GM12878 (cell line): ENCODE results near the gene PKP3. TPM values are rescaled to one million over a fixed set of nuclear protein-coding genes. Genes with fewer than 3 reads are reported as not detected.
A peak's percentile ranks its signal among the peaks of the same experiment; 100 is the strongest.

Experiments
- ATAC-seq: fragments of 200-7000 bp; cut with Tn5 transposase; 3 replicates; pipeline ENCODE4 v1.9.1; 2020; ENCODE audit warnings: mild to moderate bottlenecking, moderate library complexity
- BruUV-seq: library from RNA; stranded (reverse); fragments of 400-500 nt; replicated peaks from 2 replicates; lab custom pipeline; 2021; lab: Mats Ljungman, UMichigan
- CTCF ChIA-PET: fragments of 300-600 bp; sonication (Branson Sonifier 250); formaldehyde crosslinking; extraction: SDS; loops from one replicate; lab custom pipeline; 2021; ENCODE audit warnings: inconsistent platforms; lab: Yijun Ruan, JAX
- POLR2A ChIA-PET: fragments of 350-600 bp; formaldehyde crosslinking; extraction: SDS; loops from one replicate; lab custom pipeline; 2021; ENCODE audit warnings: inconsistent platforms; lab: Charles Lee
- RAD21 ChIA-PET: fragments of 300-600 bp; sonication (Branson Sonifier 250); formaldehyde crosslinking; loops from one replicate; lab custom pipeline; 2023; ENCODE audit warnings: antibody characterized with exemption; ENCODE audit not compliant: unreplicated experiment; lab: Charles Lee
- SMC1A ChIA-PET: fragments of 300-600 bp; sonication (Branson Sonifier 250); formaldehyde crosslinking; loops from one replicate; lab custom pipeline; 2023; ENCODE audit not compliant: unreplicated experiment, uncharacterized antibody; lab: Charles Lee
- DNase-seq: peaks from one replicate; pipeline ENCODE4 v3.0.0-alpha.2; 2011; ENCODE audit warnings: low read depth, low spot score
- FAIRE-seq: peaks from 3 replicates; lab custom pipeline; 2011; peaks lifted over from hg19 to GRCh38; lab: Jason Lieb, UNC
- H2AFZ ChIP-seq: 2 replicates; pipeline ENCODE4 v1.6.0; 2011; ENCODE audit warnings: low read depth, low read length, control low read depth; ENCODE audit not compliant: control insufficient read depth
- H3K27ac ChIP-seq: 2 replicates; pipeline ENCODE4 v1.5.1; 2011; ENCODE audit warnings: control low read depth; ENCODE audit not compliant: control insufficient read depth, insufficient read depth
- H3K27me3 ChIP-seq, 2 experiments: replicated peaks in 1 of 2; 2 replicates each; pipeline versions ENCODE4 v1.6.0 to v1.6.1; 2011; ENCODE audit warnings: low read length in 1 of 2; ENCODE audit not compliant: control insufficient read depth in 2 of 2, insufficient read depth in 2 of 2
- H3K36me3 ChIP-seq, 2 experiments: 2 replicates each; pipeline ENCODE4 v1.5.1; 2011; ENCODE audit warnings: low read length in 1 of 2; ENCODE audit not compliant: control insufficient read depth in 2 of 2, insufficient read depth in 2 of 2
- H3K4me1 ChIP-seq: 2 replicates; pipeline ENCODE4 v1.6.1; 2011; ENCODE audit warnings: mild to moderate bottlenecking, low read length, moderate library complexity, mixed read lengths; ENCODE audit not compliant: control insufficient read depth, insufficient read depth
- H3K4me2 ChIP-seq: 2 replicates; pipeline ENCODE4 v1.6.0; 2011; ENCODE audit warnings: control low read depth; ENCODE audit not compliant: control insufficient read depth, insufficient read depth
- H3K4me3 ChIP-seq: fragments of 200-600 bp; sonication (generic); 2 replicates; pipeline ENCODE4 v1.5.1; 2016
- H3K79me2 ChIP-seq: 2 replicates; pipeline ENCODE4 v1.6.0; 2011; ENCODE audit warnings: low read length; ENCODE audit not compliant: control insufficient read depth, insufficient read depth
- H3K9ac ChIP-seq: 2 replicates; pipeline ENCODE4 v1.8.0; 2011; ENCODE audit warnings: low read length, control low read depth, mixed read lengths; ENCODE audit not compliant: control insufficient read depth, insufficient read depth
- H3K9me3 ChIP-seq: replicated peaks from 3 replicates; pipeline ENCODE4 v1.5.1; 2011; ENCODE audit warnings: mild to moderate bottlenecking, low read length; ENCODE audit not compliant: control insufficient read depth, insufficient read depth
- H4K20me1 ChIP-seq: 2 replicates; pipeline ENCODE4 v1.6.0; 2011; ENCODE audit not compliant: control insufficient read depth, insufficient read depth
- BACH1 ChIP-seq: fragments of 450-650 bp; IDR thresholded peaks from 2 replicates; pipeline ENCODE4 v1.6.1; 2017; ENCODE audit warnings: mild to moderate bottlenecking, borderline replicate concordance
- CHD1 ChIP-seq: IDR thresholded peaks from 2 replicates; pipeline ENCODE4 v1.6.1; 2012; ENCODE audit warnings: low read depth, low read length, improper control_type of control experiment
- ELK1 ChIP-seq: IDR thresholded peaks from 2 replicates; pipeline ENCODE4 v1.6.1; 2012; ENCODE audit warnings: low read depth, low read length, improper control_type of control experiment
- ESRRA ChIP-seq: IDR thresholded peaks from 2 replicates; pipeline ENCODE4 v1.6.1; 2012; ENCODE audit warnings: mild to moderate bottlenecking, low read length, improper control_type of control experiment
- ETV6 ChIP-seq, 2 experiments: fragments of 450-650 bp in 1 of 2; IDR thresholded peaks in 1 of 2; conservative IDR thresholded peaks in 1 of 2; 2 replicates each; pipeline ENCODE4 v1.6.1; 2014; ENCODE audit warnings: antibody characterized with exemption in 1 of 2, borderline replicate concordance in 1 of 2, low read depth in 1 of 2, mild to moderate bottlenecking in 1 of 2, moderate library complexity in 1 of 2
- FOXK2 ChIP-seq: fragments of 450-650 bp; IDR thresholded peaks from 2 replicates; pipeline ENCODE4 v1.6.1; 2017; ENCODE audit warnings: mild to moderate bottlenecking, moderate library complexity
- HDAC6 ChIP-seq: fragments of 200-600 bp; sonication (generic); IDR thresholded peaks from one replicate; pipeline ENCODE4 v1.8.0; 2017; ENCODE audit warnings: antibody characterized with exemption; ENCODE audit not compliant: unreplicated experiment
- MEF2B ChIP-seq: fragments of 450-650 bp; IDR thresholded peaks from 2 replicates; pipeline ENCODE4 v1.6.1; 2018; ENCODE audit warnings: mild to moderate bottlenecking, moderate library complexity; ENCODE audit not compliant: partially characterized antibody, poor library complexity, severe bottlenecking
- MTA2 ChIP-seq: fragments of 450-650 bp; IDR thresholded peaks from 2 replicates; pipeline ENCODE4 v1.6.1; 2016; ENCODE audit warnings: low read depth, mild to moderate bottlenecking, moderate library complexity
- MYB ChIP-seq: fragments of 150-350 bp; IDR thresholded peaks from 2 replicates; pipeline ENCODE4 v1.6.1; 2014; ENCODE audit warnings: mild to moderate bottlenecking, low read depth, low read length, borderline replicate concordance
- PBX3 ChIP-seq: IDR thresholded peaks from 2 replicates; pipeline ENCODE4 v1.6.1; 2011; ENCODE audit warnings: mild to moderate bottlenecking, low read depth, low read length, moderate library complexity; ENCODE audit not compliant: insufficient replicate concordance
- PML ChIP-seq: IDR thresholded peaks from 2 replicates; pipeline ENCODE4 v1.6.1; 2012; ENCODE audit warnings: low read length, inconsistent platforms
- RB1 ChIP-seq: fragments of 450-650 bp; formaldehyde crosslinking; IDR thresholded peaks from 2 replicates; pipeline ENCODE4 v1.6.1; 2017; ENCODE audit warnings: mild to moderate bottlenecking, borderline replicate concordance
- SMARCA5 ChIP-seq: fragments of 450-650 bp; IDR thresholded peaks from 2 replicates; pipeline ENCODE4 v1.6.1; 2017; ENCODE audit warnings: mild to moderate bottlenecking
- STAT1 ChIP-seq: fragments of 450-650 bp; conservative IDR thresholded peaks from 2 replicates; pipeline ENCODE4 v1.6.1; 2014; ENCODE audit warnings: antibody characterized with exemption, mild to moderate bottlenecking
- WRNIP1 ChIP-seq: IDR thresholded peaks from 2 replicates; pipeline ENCODE4 v1.6.1; 2011; ENCODE audit warnings: low read depth, low read length, improper control_type of control experiment, borderline replicate concordance
- ZNF207 ChIP-seq: fragments of 450-650 bp; IDR thresholded peaks from 2 replicates; pipeline ENCODE4 v1.6.1; 2014; ENCODE audit warnings: antibody characterized with exemption, mild to moderate bottlenecking, borderline replicate concordance
- ZNF622 ChIP-seq: fragments of 450-650 bp; IDR thresholded peaks from 2 replicates; pipeline ENCODE4 v1.6.1; 2017; ENCODE audit warnings: mild to moderate bottlenecking, inconsistent platforms
- WGBS: methylation state at CpG from one replicate; pipeline ENCODE4 v1.1.6; 2016; ENCODE audit warnings: low lambda C conversion rate; ENCODE audit not compliant: insufficient replicate concordance, insufficient coverage; ENCODE audit errors: missing lambda C conversion rate; 5-methylcytosine and 5-hydroxymethylcytosine counted together
- in situ Hi-C: fragments of 300-500 bp; cut with MboI; formaldehyde crosslinking; loops from 9 replicates; pipeline ENCODE4 v1.14.3; 2018; ENCODE audit warnings: mixed read lengths
- intact Hi-C: fragments of 100-400 bp; cut with micrococcal nuclease; formaldehyde crosslinking; loops from one replicate; pipeline ENCODE4 v1.14.2; 2022; ENCODE audit not compliant: unreplicated experiment
- polyA plus RNA-seq, 11 experiments: library from polyadenylated mRNA; depleted of rRNA in 4 of 11; unstranded in 6 of 11; stranded (reverse) in 5 of 11; fragments of >200 nt; fragmentation: Nextera tagmentation in 4 of 11; fragmentation: Illumina TruSeq in 1 of 11; extraction: Ambion mirVana in 4 of 11; extraction: Trizol in 1 of 11; gene quantifications; 1 replicate in 1 of 11; 2 replicates in 10 of 11; pipeline versions ENCODE4 v1.2.1 to v1.2.3, GENCODE V29; 2011 to 2016; ENCODE audit warnings: inconsistent platforms in 2 of 11, missing spikeins in 2 of 11, low read depth in 1 of 11
- total RNA-seq, 4 experiments: library from RNA; depleted of rRNA in 3 of 4; stranded (reverse); fragments of >200 nt in 3 of 4; fragmentation: Illumina TruSeq in 1 of 4; extraction: Trizol in 1 of 4; gene quantifications; 2 replicates each; pipeline versions ENCODE4 v1.2.1 to v1.2.3, GENCODE V29; 2013 to 2021

The PKP3 gene
- total and polyA plus RNA-seq, 10 of the 15 experiments (the other 5 are each of a cell fraction or from before 2014, with no cell fraction given) = 0.45 to 0.90 TPM; not detected in 8

- ChIA-PET SMC1A (interaction anchor here (0.7 to 4.6 kb wide), 13 partner anchors 16 to 148 kb away, joined by 3 to 44 read pairs (median 5); partner anchors contain the start of genes BET1L, IFITM2, PSMD13 and RIC8A), POLR2A (interaction anchor here (0.6 to 3.9 kb wide), 15 partner anchors 13 to 149 kb away, joined by 3 to 86 read pairs (median 11); partner anchors contain the start of genes BET1L, IFITM2 and RIC8A), RAD21 (interaction anchor here (0.6 to 3.7 kb wide), 14 partner anchors 16 to 259 kb away, joined by 3 to 68 read pairs (median 14); partner anchors contain the start of genes BET1L, IFITM1, IFITM2 and PGGHG), CTCF (interaction anchor here (1.1 to 3.9 kb wide), 15 partner anchors 16 to 148 kb away, joined by 3 to 31 read pairs (median 10); partner anchors contain the start of genes BET1L, IFITM1, IFITM2 and RIC8A)
- H3K27ac ChIP-seq = peak overlapping the region; percentile 100
- ATAC-seq = peak; percentile 84
- peaks cover 5% of the 10 kb centered on the region; the same call in 1 of the 3 replicates for H3K9me3 ChIP-seq
- no peaks in the 10 kb centered on the region for H3K36me3 ChIP-seq
- peaks cover 7% of the 10 kb centered on the region for H3K79me2 ChIP-seq
- peak overlapping the region; percentile 100 for H3K4me2 ChIP-seq
- H2AFZ ChIP-seq = peak overlapping the region; percentile 3; the same call in 1 of the 2 replicates
- peaks cover 33% of the 10 kb centered on the region for H3K4me1 ChIP-seq
- peak overlapping the region; percentile 100 for H3K9ac ChIP-seq
- no peaks in the 10 kb centered on the region for H4K20me1 ChIP-seq
- intact Hi-C loops (loop anchor here (2.0 to 10.0 kb wide), 3 partner anchors 43 to 149 kb away; partner anchors contain the start of genes BET1L and RIC8A), in situ Hi-C loops (loop anchor here (5.0 kb wide), 1 partner anchor 104 kb away; no protein-coding TSS in a partner anchor)
- FAIRE-seq = no peak
- H3K4me3 ChIP-seq = peak overlapping the region; percentile 73
- BruUV-seq = TSS peak; percentile 100
- WGBS = under 1% methylated on average over 66 of the region's 76 CpGs
- no peaks in the 10 kb centered on the region for H3K27me3 ChIP-seq
- DNase-seq = peak; percentile 49
- no peak for TF ChIP-seq ZNF207
- TF ChIP-seq MTA2 = 0 out of 2 replicates have a peak, but pooled peaks have one; percentile 4
- no peak for TF ChIP-seq STAT1
- peak; percentile 31 for TF ChIP-seq HDAC6
- TF ChIP-seq PML = 0 out of 2 replicates have a peak, but pooled peaks have one; percentile 52
- no peak for TF ChIP-seq PBX3
- TF ChIP-seq ZNF622 = no peak
- TF ChIP-seq FOXK2 = no peak
- no peak for TF ChIP-seq SMARCA5
- peak; percentile 62; the same call in 1 of the 2 replicates for TF ChIP-seq ELK1
- TF ChIP-seq RB1 = no peak
- no peak for TF ChIP-seq WRNIP1
- TF ChIP-seq MEF2B = peak; percentile 44
- peak; percentile 81 for TF ChIP-seq BACH1
- TF ChIP-seq ETV6 (conservative IDR thresholded peaks at IDR 0.05 in 1 of 2, IDR thresholded peaks at IDR 0.05 in 1 of 2; ENCODE audit: borderline replicate concordance in 1 of 2, low read depth in 1 of 2) = 0 out of 4 replicates have a peak, but pooled peaks of 1 of the 2 experiments have one; percentile 39
- TF ChIP-seq ESRRA = no peak
- TF ChIP-seq MYB = peak; percentile 16; the same call in 1 of the 2 replicates
- no peak for TF ChIP-seq CHD1
Measured at GRCh38 chr11:355581-356458, 38.2 kb upstream of the PKP3 start.
